ENCODE data around the gene C3orf62. TPM values are rescaled to one million over a fixed set of nuclear protein-coding genes. Genes with fewer than 3 reads are reported as not detected.

The C3orf62 gene
- total RNA-seq, 1 donor from 2014 or later, result 13.4 TPM

DNA sequence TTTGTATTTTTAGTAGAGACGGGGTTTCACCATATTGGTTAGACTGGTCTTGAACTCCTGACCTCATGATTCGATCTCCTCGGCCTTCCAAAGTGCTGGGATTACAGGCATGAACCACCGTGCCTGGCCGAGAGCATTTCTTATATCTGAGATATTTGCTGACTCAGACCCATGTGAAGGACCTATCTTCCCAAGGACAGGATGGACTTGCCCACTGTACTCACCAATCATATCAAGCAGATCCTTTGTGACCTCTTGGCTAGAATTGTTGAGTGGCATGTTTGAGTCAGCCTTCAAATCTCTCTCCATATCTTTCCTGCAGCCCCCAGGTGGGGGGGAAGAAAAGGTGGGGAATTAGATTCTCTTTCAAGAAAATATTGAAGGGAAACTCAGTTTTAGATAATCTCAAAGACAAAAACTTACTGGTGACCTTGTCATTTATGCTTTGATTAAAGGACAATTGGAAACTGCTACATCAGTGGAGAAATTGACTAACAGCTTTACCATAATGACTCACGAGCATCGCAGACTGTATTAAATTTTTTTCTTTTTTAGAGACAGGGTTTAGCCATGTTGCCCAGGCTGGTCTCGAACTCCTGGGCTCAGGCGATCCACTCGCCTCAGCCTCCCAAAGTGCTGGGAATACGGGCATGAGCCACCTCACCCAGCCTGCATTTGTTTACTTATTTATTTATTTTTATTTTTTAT is 3.1 kb downstream of the C3orf62 start:
- Mint-ChIP-seq H3K36me3 (peaks cover 19% of the 10 kb centered on the region), H3K27ac (no peak overlapping the region), H3K4me1 (peaks cover 10% of the 10 kb centered on the region), H3K27me3 (ENCODE audit: low read depth) (no peaks in the 10 kb centered on the region), H3K9me3 (no peaks in the 10 kb centered on the region), H3K4me3 (no peak overlapping the region)
- DNase-seq (ENCODE audit: low spot score in 2 of 2, unreplicated experiment in 2 of 2), result no peak
- TF ChIP-seq, protein P1, sequence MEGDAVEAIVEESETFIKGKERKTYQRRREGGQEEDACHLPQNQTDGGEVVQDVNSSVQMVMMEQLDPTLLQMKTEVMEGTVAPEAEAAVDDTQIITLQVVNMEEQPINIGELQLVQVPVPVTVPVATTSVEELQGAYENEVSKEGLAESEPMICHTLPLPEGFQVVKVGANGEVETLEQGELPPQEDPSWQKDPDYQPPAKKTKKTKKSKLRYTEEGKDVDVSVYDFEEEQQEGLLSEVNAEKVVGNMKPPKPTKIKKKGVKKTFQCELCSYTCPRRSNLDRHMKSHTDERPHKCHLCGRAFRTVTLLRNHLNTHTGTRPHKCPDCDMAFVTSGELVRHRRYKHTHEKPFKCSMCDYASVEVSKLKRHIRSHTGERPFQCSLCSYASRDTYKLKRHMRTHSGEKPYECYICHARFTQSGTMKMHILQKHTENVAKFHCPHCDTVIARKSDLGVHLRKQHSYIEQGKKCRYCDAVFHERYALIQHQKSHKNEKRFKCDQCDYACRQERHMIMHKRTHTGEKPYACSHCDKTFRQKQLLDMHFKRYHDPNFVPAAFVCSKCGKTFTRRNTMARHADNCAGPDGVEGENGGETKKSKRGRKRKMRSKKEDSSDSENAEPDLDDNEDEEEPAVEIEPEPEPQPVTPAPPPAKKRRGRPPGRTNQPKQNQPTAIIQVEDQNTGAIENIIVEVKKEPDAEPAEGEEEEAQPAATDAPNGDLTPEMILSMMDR (IDR thresholded peaks at IDR 0.05; ENCODE audit: unreplicated experiment), result no peak

DNA sequence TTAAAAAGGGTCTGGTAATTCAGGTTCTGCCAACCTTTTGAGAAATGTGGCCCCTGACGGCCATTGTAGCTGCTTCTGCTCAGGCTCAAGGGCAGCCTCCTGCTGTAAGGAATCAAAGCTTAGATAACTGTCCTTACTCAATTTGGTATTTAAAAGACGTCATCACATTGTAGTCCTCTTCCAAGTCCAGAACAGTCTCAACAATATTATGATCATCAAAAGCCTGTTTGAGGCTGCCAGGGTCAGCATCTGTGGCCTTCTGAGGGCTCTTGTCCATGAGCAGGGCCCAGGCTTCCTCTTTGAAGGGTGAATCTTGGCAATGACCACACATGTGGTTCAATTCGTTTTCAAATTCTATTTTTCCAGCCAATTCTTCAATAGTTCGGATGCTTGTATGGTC is 6.0 kb downstream of the C3orf62 start:
- Mint-ChIP-seq H3K4me3 (no peak overlapping the region), H3K36me3 (peaks cover 7% of the 10 kb centered on the region), H3K27ac (peak overlapping the region; percentile 76), H3K4me1 (peaks cover 17% of the 10 kb centered on the region), H3K27me3 (ENCODE audit: low read depth) (no peaks in the 10 kb centered on the region), H3K9me3 (no peaks in the 10 kb centered on the region)
- TF ChIP-seq, protein P1 (IDR thresholded peaks at IDR 0.05; ENCODE audit: unreplicated experiment), result no peak
- no peak for DNase-seq (ENCODE audit: low spot score in 2 of 2, unreplicated experiment in 2 of 2)

DNA sequence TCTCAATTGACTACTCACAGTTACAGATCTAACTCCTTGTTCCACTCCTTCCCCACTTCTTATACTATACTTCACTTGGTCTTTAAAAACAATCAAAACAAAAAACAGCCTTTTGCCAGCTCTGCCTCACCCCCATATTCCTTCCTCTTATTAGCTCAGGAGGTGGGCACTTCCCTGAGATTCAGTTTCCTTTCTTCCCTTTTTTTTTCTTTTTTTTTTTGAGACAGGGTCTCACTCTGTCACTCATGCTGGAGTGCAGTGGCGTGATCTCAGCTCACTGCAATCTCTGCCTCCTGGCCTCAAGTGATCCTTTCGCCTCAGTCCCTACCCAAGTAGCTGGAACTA is 6.9 kb downstream of the C3orf62 start:
- Mint-ChIP-seq H3K4me1 (peaks cover 17% of the 10 kb centered on the region), H3K27me3 (ENCODE audit: low read depth) (no peaks in the 10 kb centered on the region), H3K4me3 (no peak overlapping the region), H3K9me3 (no peaks in the 10 kb centered on the region), H3K27ac (peak overlapping the region; percentile 58), H3K36me3 (peaks cover 3% of the 10 kb centered on the region)
- TF ChIP-seq, protein P1 (IDR thresholded peaks at IDR 0.05; ENCODE audit: unreplicated experiment), result no peak
- no peak for DNase-seq (ENCODE audit: low spot score in 2 of 2, unreplicated experiment in 2 of 2)

DNA sequence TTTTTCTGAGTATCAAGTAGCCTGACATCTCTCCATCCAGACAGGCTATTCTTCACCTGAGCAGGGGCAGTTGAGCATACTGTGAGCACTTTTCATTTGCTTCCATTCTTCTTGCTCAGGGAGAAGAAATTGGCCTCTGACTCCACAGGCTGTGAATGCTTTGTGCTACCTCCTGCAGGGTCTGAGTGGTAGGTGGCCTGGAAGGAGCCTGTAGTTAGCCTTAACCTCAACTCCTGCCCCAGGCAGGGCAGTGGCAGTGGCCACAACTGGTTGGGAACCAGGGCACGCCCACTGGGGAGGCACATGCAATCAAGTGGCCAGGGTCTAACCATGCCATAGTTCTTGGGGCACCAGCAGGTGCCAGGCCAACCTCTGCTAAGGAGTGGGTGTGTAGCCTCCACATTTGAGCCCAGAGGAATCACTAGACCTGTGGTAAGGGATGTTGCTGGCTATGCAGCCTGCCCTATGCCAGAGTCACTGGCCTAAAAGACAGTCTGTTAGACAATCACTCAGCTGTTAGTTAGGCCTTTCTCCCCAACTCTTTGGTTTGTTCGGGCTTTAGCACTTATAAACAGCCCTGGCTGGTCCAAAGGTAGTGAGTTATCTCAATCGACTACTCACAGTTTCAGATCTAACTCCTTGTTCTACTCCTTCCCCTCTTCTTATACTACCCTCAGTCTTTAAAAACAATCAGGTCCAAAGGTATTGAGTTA is 7.4 kb downstream of the C3orf62 start:
- Mint-ChIP-seq H3K27ac (peak overlapping the region; percentile 58), H3K9me3 (no peaks in the 10 kb centered on the region), H3K27me3 (ENCODE audit: low read depth) (no peaks in the 10 kb centered on the region), H3K4me1 (peaks cover 17% of the 10 kb centered on the region), H3K36me3 (peaks cover 3% of the 10 kb centered on the region), H3K4me3 (no peak overlapping the region)
- no peak for DNase-seq (ENCODE audit: low spot score in 2 of 2, unreplicated experiment in 2 of 2)
- TF ChIP-seq, protein P1 (IDR thresholded peaks at IDR 0.05; ENCODE audit: unreplicated experiment), result no peak

DNA sequence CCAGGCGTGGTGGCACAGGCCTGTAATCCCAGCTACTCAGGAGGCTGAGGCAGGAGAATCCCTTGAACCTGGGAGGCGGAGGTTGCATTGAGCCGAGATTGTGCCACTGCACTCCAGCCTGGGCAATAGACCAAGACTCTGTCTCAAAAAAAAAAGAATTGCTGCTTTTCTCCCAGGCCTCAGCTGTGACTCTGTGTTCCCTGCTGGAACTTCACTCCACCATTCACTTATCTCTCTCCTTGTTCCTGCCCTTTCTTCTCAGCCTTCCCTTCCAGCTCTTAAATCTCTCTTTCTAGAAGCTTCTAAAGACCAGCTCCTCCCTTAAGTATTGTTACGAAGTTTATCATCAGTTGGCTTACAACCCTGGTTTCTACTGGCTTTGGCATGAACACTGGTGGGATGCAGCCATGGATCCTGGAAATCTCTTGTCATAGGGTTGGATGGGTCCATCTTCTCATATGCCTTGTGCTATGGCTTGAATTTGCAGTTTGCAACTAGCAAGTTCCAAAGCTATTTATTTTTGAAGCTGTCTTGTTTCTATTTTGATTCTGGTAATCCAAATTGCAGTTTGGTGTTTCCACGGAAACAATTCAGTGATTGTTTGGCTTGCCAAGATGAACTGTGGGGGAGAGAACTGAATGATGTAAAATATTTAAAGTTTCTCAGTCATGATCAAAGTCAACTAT is 10.5 kb downstream of the C3orf62 start:
- Mint-ChIP-seq H3K9me3 (no peaks in the 10 kb centered on the region), H3K27ac (peak overlapping the region; percentile 58), H3K4me1 (peaks cover 17% of the 10 kb centered on the region), H3K27me3 (ENCODE audit: low read depth) (no peaks in the 10 kb centered on the region), H3K36me3 (peaks cover 3% of the 10 kb centered on the region), H3K4me3 (no peak overlapping the region)
- TF ChIP-seq, protein P1 (IDR thresholded peaks at IDR 0.05; ENCODE audit: unreplicated experiment), result no peak
- DNase-seq (ENCODE audit: low spot score in 2 of 2, unreplicated experiment in 2 of 2), result no peak

All from mesothelial cell of epicardium (in vitro differentiated cells).